ENCODE measurements around the gene LRRC32. TPM values are rescaled to one million over a fixed set of nuclear protein-coding genes. Genes with fewer than 3 reads are reported as not detected.

LRRC32 gene
- total RNA-seq, 4 donors from 2014 or later: 14.5 to 35.5 (median 23.4) TPM

DNA sequence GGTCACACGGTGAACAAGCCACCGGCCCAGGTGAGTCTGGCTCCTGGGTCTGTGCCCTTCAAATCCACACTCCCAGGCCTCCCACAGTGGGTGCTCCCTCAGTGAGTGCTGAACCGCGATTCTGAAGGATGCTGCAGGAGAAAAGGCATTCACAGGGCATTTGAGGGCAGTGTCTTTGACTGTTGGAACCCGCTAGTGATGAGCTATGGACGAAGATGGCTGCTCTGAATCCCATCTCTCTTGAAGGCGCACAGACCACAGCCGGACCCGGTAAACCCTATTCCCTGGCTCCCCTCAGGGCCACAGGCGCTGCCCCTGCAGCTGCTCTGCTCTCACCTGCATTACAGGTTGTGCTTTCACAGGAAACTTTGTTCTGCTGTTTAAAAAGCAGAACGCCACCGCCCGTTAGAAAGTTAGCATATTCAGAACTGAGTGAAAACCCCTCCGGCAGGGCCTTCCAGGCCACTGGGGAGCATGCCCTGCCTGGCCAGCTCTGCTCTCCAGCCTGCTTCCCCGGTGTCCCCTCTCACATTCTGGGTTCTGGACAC is 3.2 kb downstream of the LRRC32 start:
- no peaks in the 10 kb centered on the region for H3K9me3 ChIP-seq
- DNase-seq: peak in 1 of 2 donors; percentile 3
- no peak for TF ChIP-seq POLR2A (IDR thresholded peaks at IDR 0.05)
- TF ChIP-seq, protein P1, sequence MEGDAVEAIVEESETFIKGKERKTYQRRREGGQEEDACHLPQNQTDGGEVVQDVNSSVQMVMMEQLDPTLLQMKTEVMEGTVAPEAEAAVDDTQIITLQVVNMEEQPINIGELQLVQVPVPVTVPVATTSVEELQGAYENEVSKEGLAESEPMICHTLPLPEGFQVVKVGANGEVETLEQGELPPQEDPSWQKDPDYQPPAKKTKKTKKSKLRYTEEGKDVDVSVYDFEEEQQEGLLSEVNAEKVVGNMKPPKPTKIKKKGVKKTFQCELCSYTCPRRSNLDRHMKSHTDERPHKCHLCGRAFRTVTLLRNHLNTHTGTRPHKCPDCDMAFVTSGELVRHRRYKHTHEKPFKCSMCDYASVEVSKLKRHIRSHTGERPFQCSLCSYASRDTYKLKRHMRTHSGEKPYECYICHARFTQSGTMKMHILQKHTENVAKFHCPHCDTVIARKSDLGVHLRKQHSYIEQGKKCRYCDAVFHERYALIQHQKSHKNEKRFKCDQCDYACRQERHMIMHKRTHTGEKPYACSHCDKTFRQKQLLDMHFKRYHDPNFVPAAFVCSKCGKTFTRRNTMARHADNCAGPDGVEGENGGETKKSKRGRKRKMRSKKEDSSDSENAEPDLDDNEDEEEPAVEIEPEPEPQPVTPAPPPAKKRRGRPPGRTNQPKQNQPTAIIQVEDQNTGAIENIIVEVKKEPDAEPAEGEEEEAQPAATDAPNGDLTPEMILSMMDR (IDR thresholded peaks at IDR 0.05 in 4 of 5, conservative IDR thresholded peaks at IDR 0.05 in 1 of 5): no peak
- H3K4me1 ChIP-seq: peaks cover 7 to 9% of the 10 kb centered on the region in 2 donors
- H3K4me3 ChIP-seq: peak overlapping the region; percentile 59 to 73 (median 63)
- H3K36me3 ChIP-seq: no peaks in the 10 kb centered on the region
- ATAC-seq: no peak
- peak overlapping the region; percentile 55 to 80 (median 74) for H3K27ac ChIP-seq
- peaks cover 6 to 17% (median 11%) of the 10 kb centered on the region in 3 donors for H3K27me3 ChIP-seq
- in situ Hi-C loops (cut with MboI; ENCODE audit: low sequenced_read_pairs in 4 of 4): no loop called here
- intact Hi-C loops (cut with DNase I; ENCODE audit: low total_unique reads): no loop called here

DNA sequence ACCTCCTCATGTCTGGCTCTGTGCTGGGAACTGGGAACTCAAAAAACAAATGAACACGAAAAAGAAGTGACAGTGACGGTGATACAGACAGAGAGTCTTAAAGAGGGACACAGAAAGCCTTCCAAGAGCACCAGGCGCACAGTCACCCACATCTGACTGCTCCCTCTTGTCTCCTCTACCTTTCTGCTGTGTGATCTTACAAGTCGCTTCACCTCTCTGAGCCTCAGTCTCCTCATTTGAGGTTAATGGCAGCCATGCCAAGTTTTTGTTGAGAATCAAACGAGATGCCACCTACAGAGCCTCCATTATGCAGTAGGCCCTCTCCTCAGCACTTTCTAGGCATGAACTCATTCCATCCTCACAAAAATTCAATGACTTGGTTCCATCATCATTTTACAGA is 3.7 kb downstream of the LRRC32 start:
- intact Hi-C loops (cut with DNase I; ENCODE audit: low total_unique reads) (no loop called here), in situ Hi-C loops (cut with MboI; ENCODE audit: low sequenced_read_pairs in 4 of 4) (no loop called here)
- H3K9me3 ChIP-seq: no peaks in the 10 kb centered on the region
- H3K27ac ChIP-seq: peak overlapping the region; percentile 55 to 80 (median 74)
- H3K36me3 ChIP-seq: no peaks in the 10 kb centered on the region
- TF ChIP-seq, protein P1 (IDR thresholded peaks at IDR 0.05 in 4 of 5, conservative IDR thresholded peaks at IDR 0.05 in 1 of 5): no peak
- TF ChIP-seq POLR2A (IDR thresholded peaks at IDR 0.05): no peak
- no peak for ATAC-seq
- peak in 1 of 2 donors; percentile 1 for DNase-seq
- H3K27me3 ChIP-seq: peaks cover 6 to 17% (median 11%) of the 10 kb centered on the region in 3 donors
- peaks cover 7 to 9% of the 10 kb centered on the region in 2 donors for H3K4me1 ChIP-seq
- peak overlapping the region; percentile 59 to 73 (median 63) for H3K4me3 ChIP-seq

DNA sequence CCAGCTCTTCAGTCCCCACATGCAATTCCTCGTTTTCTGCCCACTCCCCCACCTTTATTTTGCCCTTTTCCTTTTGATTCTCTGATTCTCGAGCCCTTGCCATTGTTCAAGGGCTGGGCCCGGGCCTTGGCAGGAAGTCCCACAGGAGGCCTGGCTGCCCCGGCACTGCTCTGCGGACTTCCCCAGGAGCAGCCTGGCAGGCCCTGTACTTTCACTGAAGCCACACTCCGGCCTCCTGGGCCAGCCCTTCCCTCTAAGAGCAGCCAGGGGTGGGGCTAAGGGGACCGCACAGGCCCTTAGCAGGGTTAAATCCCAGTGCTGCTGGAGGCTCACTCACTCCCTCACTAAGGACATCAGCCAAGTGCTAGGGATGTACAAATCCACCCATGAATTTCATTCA is 4.1 kb downstream of the LRRC32 start:
- no peaks in the 10 kb centered on the region for H3K9me3 ChIP-seq
- no peaks in the 10 kb centered on the region for H3K36me3 ChIP-seq
- TF ChIP-seq, protein P1 (IDR thresholded peaks at IDR 0.05 in 4 of 5, conservative IDR thresholded peaks at IDR 0.05 in 1 of 5): no peak
- no peak for TF ChIP-seq POLR2A (IDR thresholded peaks at IDR 0.05)
- ATAC-seq (no peak), DNase-seq (peak in 1 of 2 donors; percentile 15)
- in situ Hi-C loops (cut with MboI; ENCODE audit: low sequenced_read_pairs in 4 of 4) (no loop called here), intact Hi-C loops (cut with DNase I; ENCODE audit: low total_unique reads) (no loop called here)
- H3K27me3 ChIP-seq: peaks cover 6 to 17% (median 11%) of the 10 kb centered on the region in 3 donors
- H3K4me3 ChIP-seq: peak overlapping the region; percentile 10 to 73 (median 60)
- peaks cover 4 to 9% of the 10 kb centered on the region in 2 donors for H3K4me1 ChIP-seq
- H3K27ac ChIP-seq: peak overlapping the region; percentile 55 to 80 (median 74)

DNA sequence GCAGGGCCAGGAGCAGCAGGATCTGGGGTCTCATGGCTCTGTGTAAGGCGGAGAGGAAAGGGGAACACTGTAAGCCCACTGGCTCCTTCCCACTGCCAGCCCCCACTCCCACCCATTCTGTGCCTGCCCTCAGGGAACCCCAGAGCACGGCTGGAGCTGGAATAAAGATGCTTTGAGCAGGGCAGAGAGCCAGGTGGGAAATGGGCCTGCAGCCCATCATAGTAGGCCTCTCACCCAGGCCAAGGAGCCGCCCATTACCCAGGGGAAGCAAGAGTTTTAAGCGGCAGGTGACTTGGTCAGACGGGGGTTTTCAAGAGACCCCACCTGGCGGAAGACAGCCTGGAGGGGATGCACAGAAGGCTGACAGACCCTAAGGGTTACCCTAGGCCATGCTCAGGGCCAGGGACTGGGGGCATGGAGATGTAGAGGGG is 4.6 kb downstream of the LRRC32 start:
- Histone ChIP-seq H3K4me1 (peaks cover 4 to 9% of the 10 kb centered on the region in 2 donors), H3K27ac (peak overlapping the region; percentile 55 to 80 (median 74))
- DNase-seq: peak in 1 of 2 donors; percentile 7

More for the DNA sequence above, 4.6 kb downstream of the LRRC32 start:
- H3K36me3 ChIP-seq: no peaks in the 10 kb centered on the region
- ATAC-seq: no peak
- H3K27me3 ChIP-seq: peaks cover 6 to 15% (median 8%) of the 10 kb centered on the region in 3 donors
- H3K9me3 ChIP-seq: no peaks in the 10 kb centered on the region
- intact Hi-C loops (cut with DNase I; ENCODE audit: low total_unique reads) (no loop called here), in situ Hi-C loops (cut with MboI; ENCODE audit: low sequenced_read_pairs in 4 of 4) (no loop called here)
- peak overlapping the region; percentile 10 to 73 (median 60) for H3K4me3 ChIP-seq
- TF ChIP-seq, protein P1 (IDR thresholded peaks at IDR 0.05 in 4 of 5, conservative IDR thresholded peaks at IDR 0.05 in 1 of 5): no peak
- no peak for TF ChIP-seq POLR2A (IDR thresholded peaks at IDR 0.05)
